ENCODE measurements around the gene TM2D3.

Gene TM2D3

GRCh38 chr15:101615986-101616848 lies 36.0 kb downstream of the TM2D3 start:
- Histone ChIP-seq H3K27ac (no peak overlapping the region), H3K27me3 (ENCODE audit: insufficient read depth, low read depth) (no peaks in the 10 kb centered on the region), H3K4me3 (IDR thresholded peaks at IDR 0.05; ENCODE audit: insufficient read depth, low read depth, low read length) (no peak overlapping the region), H3K9ac (no peak overlapping the region), H3K4me1 (ENCODE audit: low read depth, poor library complexity, severe bottlenecking) (peaks cover 31% of the 10 kb centered on the region), H3K79me2 (ENCODE audit: insufficient read depth, low read depth) (no peaks in the 10 kb centered on the region), H2AFZ (ENCODE audit: low read depth) (no peak overlapping the region), H4K20me1 (ENCODE audit: insufficient read depth) (no peaks in the 10 kb centered on the region), H3K4me2 (no peak overlapping the region), H3K36me3 (ENCODE audit: insufficient read depth) (no peaks in the 10 kb centered on the region)
- TF ChIP-seq CTCF (conservative IDR thresholded peaks at IDR 0.05; ENCODE audit: low read depth, low read length): no peak

GRCh38 chr15:101615414-101615985 lies 36.7 kb downstream of the TM2D3 start:
- Histone ChIP-seq H2AFZ (ENCODE audit: low read depth) (no peak overlapping the region), H3K4me2 (no peak overlapping the region), H4K20me1 (ENCODE audit: insufficient read depth) (no peaks in the 10 kb centered on the region), H3K36me3 (ENCODE audit: insufficient read depth) (no peaks in the 10 kb centered on the region), H3K27ac (no peak overlapping the region), H3K79me2 (ENCODE audit: insufficient read depth, low read depth) (no peaks in the 10 kb centered on the region), H3K27me3 (ENCODE audit: insufficient read depth, low read depth) (no peaks in the 10 kb centered on the region), H3K4me1 (ENCODE audit: low read depth, poor library complexity, severe bottlenecking) (peaks cover 24% of the 10 kb centered on the region), H3K9ac (no peak overlapping the region), H3K4me3 (IDR thresholded peaks at IDR 0.05; ENCODE audit: insufficient read depth, low read depth, low read length) (no peak overlapping the region)
- TF ChIP-seq CTCF (conservative IDR thresholded peaks at IDR 0.05; ENCODE audit: low read depth, low read length): no peak

- peaks cover 17% of the 10 kb centered on the region for H3K4me1 ChIP-seq (ENCODE audit: low read depth, poor library complexity, severe bottlenecking)
- H2AFZ ChIP-seq (ENCODE audit: low read depth): no peak overlapping the region
- no peak overlapping the region for H3K4me3 ChIP-seq (IDR thresholded peaks at IDR 0.05; ENCODE audit: insufficient read depth, low read depth, low read length)
- TF ChIP-seq CTCF (conservative IDR thresholded peaks at IDR 0.05; ENCODE audit: low read depth, low read length): no peak
- H3K9ac ChIP-seq: no peak overlapping the region
- H3K27ac ChIP-seq: no peak overlapping the region
- no peaks in the 10 kb centered on the region for H4K20me1 ChIP-seq (ENCODE audit: insufficient read depth)
- H3K79me2 ChIP-seq (ENCODE audit: insufficient read depth, low read depth): no peaks in the 10 kb centered on the region
- H3K4me2 ChIP-seq: no peak overlapping the region
- no peaks in the 10 kb centered on the region for H3K36me3 ChIP-seq (ENCODE audit: insufficient read depth)
- H3K27me3 ChIP-seq (ENCODE audit: insufficient read depth, low read depth): no peaks in the 10 kb centered on the region
These were observed 37.4 kb downstream of the TM2D3 start for GRCh38 chr15:101614761-101615160.

GRCh38 chr15:101614001-101614585 lies 38.1 kb downstream of the TM2D3 start:
- H4K20me1 ChIP-seq (ENCODE audit: insufficient read depth): no peaks in the 10 kb centered on the region
- TF ChIP-seq CTCF (conservative IDR thresholded peaks at IDR 0.05; ENCODE audit: low read depth, low read length): no peak
- H3K79me2 ChIP-seq (ENCODE audit: insufficient read depth, low read depth): no peaks in the 10 kb centered on the region
- peaks cover 10% of the 10 kb centered on the region for H3K4me1 ChIP-seq (ENCODE audit: low read depth, poor library complexity, severe bottlenecking)
- no peaks in the 10 kb centered on the region for H3K36me3 ChIP-seq (ENCODE audit: insufficient read depth)
- no peak overlapping the region for H3K27ac ChIP-seq
- H3K4me3 ChIP-seq (IDR thresholded peaks at IDR 0.05; ENCODE audit: insufficient read depth, low read depth, low read length): no peak overlapping the region
- no peak overlapping the region for H2AFZ ChIP-seq (ENCODE audit: low read depth)
- H3K27me3 ChIP-seq (ENCODE audit: insufficient read depth, low read depth): no peaks in the 10 kb centered on the region
- H3K9ac ChIP-seq: no peak overlapping the region
- H3K4me2 ChIP-seq: no peak overlapping the region
